ENCODE data around the gene THAP5. TPM values are rescaled to one million over a fixed set of nuclear protein-coding genes. Genes with fewer than 3 reads are reported as not detected.

THAP5 gene
- total and polyA plus RNA-seq, 12 donors, result 5.9 to 58.3 (median 26.7) TPM

DNA sequence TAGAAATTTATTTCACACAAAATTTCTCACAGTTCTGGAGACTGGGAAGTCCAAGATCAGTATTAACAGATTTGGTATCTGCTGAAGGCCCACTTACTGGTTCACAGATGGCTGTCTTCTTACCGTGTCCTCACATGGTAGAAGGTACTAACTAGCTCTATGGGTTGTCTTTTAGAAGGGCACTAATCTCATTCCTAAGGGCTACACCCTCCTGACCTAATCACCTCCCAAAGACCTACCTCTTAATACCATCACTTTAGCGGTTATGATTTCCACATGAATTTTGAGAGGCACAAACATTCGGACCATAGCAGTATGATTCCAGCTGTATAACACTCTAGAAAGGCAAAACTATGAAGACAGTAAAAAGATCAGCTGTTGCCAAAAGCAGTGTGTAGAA, 51.6 kb downstream of the THAP5 start:
- intact Hi-C loops (cut with DNase I), result no loop called here
- TF ChIP-seq, protein P1, sequence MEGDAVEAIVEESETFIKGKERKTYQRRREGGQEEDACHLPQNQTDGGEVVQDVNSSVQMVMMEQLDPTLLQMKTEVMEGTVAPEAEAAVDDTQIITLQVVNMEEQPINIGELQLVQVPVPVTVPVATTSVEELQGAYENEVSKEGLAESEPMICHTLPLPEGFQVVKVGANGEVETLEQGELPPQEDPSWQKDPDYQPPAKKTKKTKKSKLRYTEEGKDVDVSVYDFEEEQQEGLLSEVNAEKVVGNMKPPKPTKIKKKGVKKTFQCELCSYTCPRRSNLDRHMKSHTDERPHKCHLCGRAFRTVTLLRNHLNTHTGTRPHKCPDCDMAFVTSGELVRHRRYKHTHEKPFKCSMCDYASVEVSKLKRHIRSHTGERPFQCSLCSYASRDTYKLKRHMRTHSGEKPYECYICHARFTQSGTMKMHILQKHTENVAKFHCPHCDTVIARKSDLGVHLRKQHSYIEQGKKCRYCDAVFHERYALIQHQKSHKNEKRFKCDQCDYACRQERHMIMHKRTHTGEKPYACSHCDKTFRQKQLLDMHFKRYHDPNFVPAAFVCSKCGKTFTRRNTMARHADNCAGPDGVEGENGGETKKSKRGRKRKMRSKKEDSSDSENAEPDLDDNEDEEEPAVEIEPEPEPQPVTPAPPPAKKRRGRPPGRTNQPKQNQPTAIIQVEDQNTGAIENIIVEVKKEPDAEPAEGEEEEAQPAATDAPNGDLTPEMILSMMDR (IDR thresholded peaks at IDR 0.05), result no peak
- TF ChIP-seq POLR2A (IDR thresholded peaks at IDR 0.05), result no peak
- no peak overlapping the region for H3K27ac ChIP-seq
- peaks cover 3 to 58% of the 10 kb centered on the region in 2 donors for H3K4me1 ChIP-seq (replicated peaks in 1 of 2)
- DNase-seq, result no peak
- H3K4me3 ChIP-seq, result no peak overlapping the region
- H3K36me3 ChIP-seq (replicated peaks in 1 of 2), result peaks cover 0 to 14% of the 10 kb centered on the region in 2 donors
- no peaks in the 10 kb centered on the region for H3K27me3 ChIP-seq
- 97 to 100% (median 99%) methylated on average over 3 of the region's 3 CpGs for WGBS, 4 donors
- H3K9me3 ChIP-seq (replicated peaks in 1 of 3), result no peaks in the 10 kb centered on the region

DNA sequence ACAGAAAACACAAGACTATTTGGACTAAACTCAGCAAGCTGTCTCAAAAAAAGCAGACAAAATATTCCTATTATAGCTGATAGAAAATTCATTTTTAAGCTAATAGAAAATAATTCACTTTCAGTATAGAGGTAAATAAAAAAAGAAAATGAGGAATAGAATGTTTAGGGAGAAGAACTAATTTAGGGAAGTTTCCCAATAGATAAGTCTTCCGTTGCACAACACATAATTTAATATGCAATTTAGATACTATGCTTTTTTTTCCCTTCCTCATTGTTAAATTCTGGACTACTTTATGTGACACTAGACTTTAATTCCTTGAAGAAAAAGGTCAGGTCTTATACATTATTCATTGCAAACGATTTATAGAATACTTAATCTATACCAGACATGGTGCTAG, 53.9 kb downstream of the THAP5 start:
- Histone ChIP-seq H3K27me3 (no peaks in the 10 kb centered on the region), H3K9me3 (replicated peaks in 1 of 3) (no peaks in the 10 kb centered on the region), H3K4me1 (replicated peaks in 1 of 2) (peaks cover 3 to 38% of the 10 kb centered on the region in 2 donors), H3K27ac (no peak overlapping the region), H3K4me3 (no peak overlapping the region), H3K36me3 (replicated peaks in 1 of 2) (peaks cover 0 to 14% of the 10 kb centered on the region in 2 donors)
- intact Hi-C loops (cut with DNase I), result no loop called here
- 68 to 77% (median 75%) methylated on average over 2 of the region's 2 CpGs for WGBS, 4 donors
- TF ChIP-seq, protein P1 (IDR thresholded peaks at IDR 0.05), result no peak
- no peak for TF ChIP-seq POLR2A (IDR thresholded peaks at IDR 0.05)
- no peak for DNase-seq

DNA sequence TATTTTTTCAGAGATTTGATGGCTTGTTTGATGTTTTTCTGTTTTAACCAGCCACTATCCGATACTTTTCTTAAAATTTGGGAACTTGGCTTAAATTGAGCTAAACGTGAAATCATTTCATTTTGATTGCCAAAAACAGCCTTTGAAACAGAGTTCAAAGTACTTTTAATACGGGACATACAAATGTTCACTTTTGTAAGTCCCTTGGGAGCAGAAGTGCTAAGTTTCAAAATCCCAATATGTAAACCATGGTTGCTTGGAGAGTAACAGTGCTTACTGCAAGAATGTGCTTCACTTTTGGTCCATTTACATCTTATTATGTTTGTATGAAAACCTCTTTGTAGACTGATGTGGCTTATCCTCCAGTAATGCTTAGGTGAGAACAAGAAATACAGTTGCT, 54.5 kb downstream of the THAP5 start:
- no peak overlapping the region for H3K27ac ChIP-seq
- H3K4me1 ChIP-seq (replicated peaks in 1 of 2), result peaks cover 3 to 33% of the 10 kb centered on the region in 2 donors
- H3K4me3 ChIP-seq, result no peak overlapping the region
- no peaks in the 10 kb centered on the region for H3K27me3 ChIP-seq
- TF ChIP-seq, protein P1 (IDR thresholded peaks at IDR 0.05), result no peak
- no peak for TF ChIP-seq POLR2A (IDR thresholded peaks at IDR 0.05)
- 55 to 67% (median 61%) methylated on average over 3 of the region's 3 CpGs for WGBS, 4 donors
- no peak for DNase-seq
- no peaks in the 10 kb centered on the region for H3K9me3 ChIP-seq (replicated peaks in 1 of 3)
- intact Hi-C loops (cut with DNase I), result no loop called here
- peaks cover 0 to 14% of the 10 kb centered on the region in 2 donors for H3K36me3 ChIP-seq (replicated peaks in 1 of 2)

Other genes starting within 250 kb of the THAP5 start
- gene NRCAM, start 113.3 kb downstream of the THAP5 start, total RNA-seq, result 100 to 1,000 TPM in 8 of 9 donors, 10 to 100 TPM in 1; 73.2 to 222 (median 155) TPM
- 100 to 1,000 TPM in 1 of 3 donors, 10 to 100 TPM in 2; 71.6 to 103 (median 78.9) TPM for gene NRCAM, start 113.3 kb downstream of the THAP5 start, polyA plus RNA-seq
- 10 to 100 TPM; 30.7 to 79.0 (median 54.0) TPM for gene PNPLA8, start 43.6 kb downstream of the THAP5 start, total RNA-seq
- 100 to 1,000 TPM in 1 of 3 donors, 10 to 100 TPM in 2; 17.9 to 131 (median 26.1) TPM for gene PNPLA8, start 43.6 kb downstream of the THAP5 start, polyA plus RNA-seq
- gene DNAJB9, start 168 bp upstream of the THAP5 start, total RNA-seq, result 100 to 1,000 TPM in 1 of 9 donors, 10 to 100 TPM in 8; 21.6 to 157 (median 49.0) TPM
- gene DNAJB9, start 168 bp upstream of the THAP5 start, polyA plus RNA-seq, result 100 to 1,000 TPM in 1 of 3 donors, 1 to 10 TPM in 2; 8.4 to 175 (median 9.0) TPM